Measurements from ENCODE around the gene FBXL13.
"Not testable (repeated sequence)": the region's sequence is repeated elsewhere in the genome, so short reads cannot be mapped to it uniquely, and the experiment has no call there.

FBXL13 gene

GRCh38 chr7:102811942-102812678, 262.5 kb downstream of the FBXL13 start:
- no peak for DNase-seq

DNA sequence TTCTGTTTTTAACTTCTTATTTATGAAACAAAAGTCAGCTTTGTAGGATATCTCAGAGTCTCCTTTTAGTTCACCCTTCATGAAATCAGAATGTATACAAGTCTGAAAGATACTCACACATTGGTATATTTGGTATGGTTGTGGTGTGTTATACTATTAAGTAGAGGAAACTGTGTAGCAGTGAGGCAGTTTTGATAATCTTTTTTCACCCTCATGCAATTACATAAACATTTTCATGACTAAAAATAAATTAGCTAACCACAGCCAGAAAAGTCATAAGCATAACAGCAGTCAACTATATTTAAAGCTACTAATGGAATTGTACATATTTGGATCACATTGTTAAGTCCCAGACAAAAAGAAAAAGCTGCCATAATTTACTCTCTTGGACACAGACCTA, 263.7 kb downstream of the FBXL13 start:
- DNase-seq = no peak

DNA sequence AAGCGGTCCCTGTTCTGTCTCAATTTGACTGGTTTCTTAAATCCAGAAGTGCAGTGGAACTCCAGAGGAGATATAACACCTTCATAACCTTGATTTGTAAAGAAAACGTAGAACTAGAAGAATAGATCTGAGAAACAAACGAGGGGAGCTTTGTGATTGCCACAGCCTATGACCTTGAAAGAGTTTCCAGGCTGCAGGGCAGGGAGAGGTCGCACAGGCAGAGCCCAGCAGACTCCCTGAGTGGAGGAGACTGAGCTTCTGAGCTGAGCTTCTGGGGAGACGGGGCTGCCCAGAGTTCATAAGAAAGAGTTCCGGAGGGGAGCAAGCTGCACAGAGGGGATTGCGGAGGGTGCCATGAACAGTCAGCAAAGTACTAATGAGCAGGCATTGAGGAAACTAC, 268.0 kb downstream of the FBXL13 start:
- DNase-seq = no peak

GRCh38 chr7:102795987-102796595, 278.5 kb downstream of the FBXL13 start:
- not testable (repeated sequence) for DNase-seq

DNA sequence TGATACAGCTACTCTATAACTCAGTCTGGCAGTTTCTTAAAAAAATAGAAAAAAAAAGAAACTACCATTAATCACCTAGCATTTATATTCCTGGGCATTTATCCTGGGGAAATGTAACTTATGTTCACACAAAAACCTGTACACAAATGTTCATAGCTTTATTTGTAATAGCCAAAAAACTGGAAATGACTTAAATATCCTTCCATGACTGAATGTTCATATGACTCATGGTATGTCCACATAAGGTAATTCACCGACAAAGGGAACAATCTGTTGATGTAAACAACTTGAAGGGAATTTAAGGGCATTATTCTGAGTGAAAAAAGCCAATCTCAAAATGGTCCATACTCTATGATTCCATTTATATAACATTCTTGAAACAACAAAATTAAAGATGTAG, 280.0 kb downstream of the FBXL13 start:
- not testable (repeated sequence) for DNase-seq

GRCh38 chr7:102791831-102792230, 282.8 kb downstream of the FBXL13 start:
- DNase-seq = not testable (repeated sequence)

DNA sequence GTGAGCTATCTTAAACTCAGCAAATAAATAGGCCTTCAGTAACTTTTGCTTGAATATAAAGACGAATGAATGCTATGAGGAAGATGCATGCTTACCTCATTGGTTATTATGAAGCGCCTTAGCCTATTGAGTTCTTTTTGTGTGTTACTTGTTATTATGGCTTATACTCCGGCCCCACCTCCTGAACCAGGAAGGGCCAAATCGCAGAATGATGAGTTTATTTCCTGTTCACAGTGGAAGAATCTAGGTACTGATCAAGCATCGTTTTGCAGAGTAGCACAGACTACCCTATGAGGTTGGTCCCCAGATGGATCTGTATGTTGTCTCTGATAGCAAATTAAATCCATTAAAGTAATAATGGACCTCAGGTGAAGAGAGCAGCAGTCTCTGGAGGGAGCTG, 283.2 kb downstream of the FBXL13 start:
- DNase-seq = not testable (repeated sequence)

GRCh38 chr7:102790364-102791100, 284.1 kb downstream of the FBXL13 start:
- not testable (repeated sequence) for DNase-seq

GRCh38 chr7:102788770-102789169, 285.8 kb downstream of the FBXL13 start:
- DNase-seq = not testable (repeated sequence)

- not testable (repeated sequence) for DNase-seq
These were observed 293.7 kb downstream of the FBXL13 start for GRCh38 chr7:102780926-102781325.

DNA sequence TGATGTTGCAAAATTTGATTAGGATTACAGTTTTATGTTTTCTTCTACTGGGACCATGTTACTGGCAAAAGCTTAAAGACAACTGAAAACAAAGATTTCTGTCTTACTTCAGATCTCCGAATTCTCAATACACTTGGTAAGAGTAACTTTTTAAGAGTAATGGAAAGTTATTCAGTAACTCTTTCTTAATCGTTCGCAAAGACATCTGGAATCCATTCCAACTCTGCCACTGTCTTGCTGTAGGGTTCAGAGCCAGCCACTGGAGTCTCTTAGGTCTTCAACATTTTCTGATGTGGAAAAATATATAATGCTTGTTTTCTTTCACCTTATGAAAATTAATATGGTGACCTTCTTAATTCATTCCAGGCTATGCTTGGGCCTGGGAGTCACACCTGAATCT, 295.9 kb downstream of the FBXL13 start:
- not testable (repeated sequence) for DNase-seq

GRCh38 chr7:102776217-102776616, 298.4 kb downstream of the FBXL13 start:
- DNase-seq = not testable (repeated sequence)

DNA sequence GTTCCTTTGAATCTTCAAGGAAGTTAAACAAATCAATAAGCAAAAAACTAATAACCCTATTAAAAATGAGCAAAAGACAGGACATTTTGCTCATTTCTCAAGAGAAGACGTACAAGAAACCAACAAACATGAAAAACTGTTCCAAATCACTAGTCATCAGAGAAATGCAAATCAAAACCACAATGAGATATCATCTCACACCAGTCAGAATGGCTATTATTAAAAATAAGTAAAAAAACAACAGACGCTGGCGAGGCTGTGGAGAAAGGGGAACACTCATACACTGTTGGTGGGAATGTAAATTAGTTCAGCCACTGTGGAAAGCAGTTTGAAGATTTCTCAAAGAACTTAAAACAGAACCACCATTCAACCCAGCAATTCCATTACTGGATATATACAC, 304.1 kb downstream of the FBXL13 start:
- not testable (repeated sequence) for DNase-seq

- DNase-seq = not testable (repeated sequence)
These were observed 304.9 kb downstream of the FBXL13 start for GRCh38 chr7:102769657-102770192.

DNA sequence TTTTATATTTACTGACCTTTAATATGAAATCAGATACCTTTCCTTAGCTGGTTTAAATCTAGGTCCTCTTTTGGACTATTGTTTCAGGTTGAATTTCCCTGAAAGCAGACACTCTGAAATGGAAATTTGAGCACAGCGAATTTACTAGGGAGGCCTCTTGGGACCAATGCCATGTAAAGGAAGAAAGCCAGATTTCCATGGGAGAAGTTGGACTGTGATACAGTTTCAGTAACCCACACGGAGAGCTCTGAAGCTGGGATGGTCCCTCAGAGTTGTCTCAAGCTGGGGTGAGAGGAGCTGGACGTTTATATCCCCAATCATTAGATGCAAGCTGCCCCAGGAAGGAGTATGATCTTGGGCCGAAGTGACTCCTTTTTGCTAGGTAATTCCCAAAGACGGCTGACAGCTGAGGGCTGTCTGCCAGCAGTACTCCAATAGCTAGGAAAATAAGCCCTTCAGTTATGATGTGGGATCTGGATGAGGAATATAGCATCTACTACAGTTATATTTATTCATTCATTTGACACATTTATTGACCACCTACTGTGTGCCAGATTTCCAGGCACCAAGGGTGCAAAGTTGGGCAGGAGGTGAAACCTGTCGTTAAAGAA, 311.2 kb downstream of the FBXL13 start:
- not testable (repeated sequence) for DNase-seq
